ENCODE data around the gene TBC1D14. TPM values are rescaled to one million over a fixed set of nuclear protein-coding genes. Genes with fewer than 3 reads are reported as not detected.

The TBC1D14 gene
- total RNA-seq, 1 experiment from 2014 or later: 36.3 TPM

- intact Hi-C loops (cut with micrococcal nuclease; ENCODE audit: unreplicated experiment) (no loop called here), in situ Hi-C loops (cut with HindIII; ENCODE audit: low pct_unique_long_range_greater_than_20kb, low sequenced_read_pairs) (no loop called here)
- peaks cover 6% of the 10 kb centered on the region; the same call in 1 of the 2 replicates for H3K36me3 ChIP-seq (ENCODE audit: control insufficient read depth, insufficient read depth, low read length)
- H3K27me3 ChIP-seq (ENCODE audit: control insufficient read depth, insufficient read depth, low read length): no peaks in the 10 kb centered on the region
- TF ChIP-seq POLR2AphosphoS5 (IDR thresholded peaks at IDR 0.05; ENCODE audit: low read depth, low read length) (no peak), TCF7L2 (IDR thresholded peaks at IDR 0.05; ENCODE audit: low read depth, low read length) (no peak), SIN3A (IDR thresholded peaks at IDR 0.05; ENCODE audit: borderline replicate concordance, insufficient read depth, low read depth, low read length) (no peak)
- TF ChIP-seq, protein P1, sequence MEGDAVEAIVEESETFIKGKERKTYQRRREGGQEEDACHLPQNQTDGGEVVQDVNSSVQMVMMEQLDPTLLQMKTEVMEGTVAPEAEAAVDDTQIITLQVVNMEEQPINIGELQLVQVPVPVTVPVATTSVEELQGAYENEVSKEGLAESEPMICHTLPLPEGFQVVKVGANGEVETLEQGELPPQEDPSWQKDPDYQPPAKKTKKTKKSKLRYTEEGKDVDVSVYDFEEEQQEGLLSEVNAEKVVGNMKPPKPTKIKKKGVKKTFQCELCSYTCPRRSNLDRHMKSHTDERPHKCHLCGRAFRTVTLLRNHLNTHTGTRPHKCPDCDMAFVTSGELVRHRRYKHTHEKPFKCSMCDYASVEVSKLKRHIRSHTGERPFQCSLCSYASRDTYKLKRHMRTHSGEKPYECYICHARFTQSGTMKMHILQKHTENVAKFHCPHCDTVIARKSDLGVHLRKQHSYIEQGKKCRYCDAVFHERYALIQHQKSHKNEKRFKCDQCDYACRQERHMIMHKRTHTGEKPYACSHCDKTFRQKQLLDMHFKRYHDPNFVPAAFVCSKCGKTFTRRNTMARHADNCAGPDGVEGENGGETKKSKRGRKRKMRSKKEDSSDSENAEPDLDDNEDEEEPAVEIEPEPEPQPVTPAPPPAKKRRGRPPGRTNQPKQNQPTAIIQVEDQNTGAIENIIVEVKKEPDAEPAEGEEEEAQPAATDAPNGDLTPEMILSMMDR (IDR thresholded peaks at IDR 0.05): peak; percentile 59
- TF ChIP-seq, protein P2, sequence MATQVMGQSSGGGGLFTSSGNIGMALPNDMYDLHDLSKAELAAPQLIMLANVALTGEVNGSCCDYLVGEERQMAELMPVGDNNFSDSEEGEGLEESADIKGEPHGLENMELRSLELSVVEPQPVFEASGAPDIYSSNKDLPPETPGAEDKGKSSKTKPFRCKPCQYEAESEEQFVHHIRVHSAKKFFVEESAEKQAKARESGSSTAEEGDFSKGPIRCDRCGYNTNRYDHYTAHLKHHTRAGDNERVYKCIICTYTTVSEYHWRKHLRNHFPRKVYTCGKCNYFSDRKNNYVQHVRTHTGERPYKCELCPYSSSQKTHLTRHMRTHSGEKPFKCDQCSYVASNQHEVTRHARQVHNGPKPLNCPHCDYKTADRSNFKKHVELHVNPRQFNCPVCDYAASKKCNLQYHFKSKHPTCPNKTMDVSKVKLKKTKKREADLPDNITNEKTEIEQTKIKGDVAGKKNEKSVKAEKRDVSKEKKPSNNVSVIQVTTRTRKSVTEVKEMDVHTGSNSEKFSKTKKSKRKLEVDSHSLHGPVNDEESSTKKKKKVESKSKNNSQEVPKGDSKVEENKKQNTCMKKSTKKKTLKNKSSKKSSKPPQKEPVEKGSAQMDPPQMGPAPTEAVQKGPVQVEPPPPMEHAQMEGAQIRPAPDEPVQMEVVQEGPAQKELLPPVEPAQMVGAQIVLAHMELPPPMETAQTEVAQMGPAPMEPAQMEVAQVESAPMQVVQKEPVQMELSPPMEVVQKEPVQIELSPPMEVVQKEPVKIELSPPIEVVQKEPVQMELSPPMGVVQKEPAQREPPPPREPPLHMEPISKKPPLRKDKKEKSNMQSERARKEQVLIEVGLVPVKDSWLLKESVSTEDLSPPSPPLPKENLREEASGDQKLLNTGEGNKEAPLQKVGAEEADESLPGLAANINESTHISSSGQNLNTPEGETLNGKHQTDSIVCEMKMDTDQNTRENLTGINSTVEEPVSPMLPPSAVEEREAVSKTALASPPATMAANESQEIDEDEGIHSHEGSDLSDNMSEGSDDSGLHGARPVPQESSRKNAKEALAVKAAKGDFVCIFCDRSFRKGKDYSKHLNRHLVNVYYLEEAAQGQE (IDR thresholded peaks at IDR 0.05; ENCODE audit: insufficient read depth in 1 of 2, low read depth in 2 of 2, low read length in 1 of 2): no peak
- BruUV-seq (replicated peaks): no TSS peak
- DNase-seq (ENCODE audit: low read depth, low spot score) (no peak), ATAC-seq (peak; percentile 75)
- H3K27ac ChIP-seq (ENCODE audit: low read length): no peak overlapping the region
- CTCF ChIA-PET: interaction anchor here (0.5 to 0.6 kb wide), 2 partner anchors 189 to 214 kb away, joined by 3 to 5 read pairs; no protein-coding TSS in a partner anchor
- H3K4me3 ChIP-seq (ENCODE audit: low read depth in 2 of 2, low read length in 2 of 2): no peak overlapping the region
- H3K9me3 ChIP-seq (ENCODE audit: control insufficient read depth, insufficient read depth, low read depth, low read length): no peaks in the 10 kb centered on the region
- POLR2A ChIA-PET: no interaction called here
- no peaks in the 10 kb centered on the region for H3K4me1 ChIP-seq (ENCODE audit: control insufficient read depth, insufficient read depth, low read length)
Measured at GRCh38 chr4:6885953-6886557, 23.6 kb upstream of the TBC1D14 start.

DNA sequence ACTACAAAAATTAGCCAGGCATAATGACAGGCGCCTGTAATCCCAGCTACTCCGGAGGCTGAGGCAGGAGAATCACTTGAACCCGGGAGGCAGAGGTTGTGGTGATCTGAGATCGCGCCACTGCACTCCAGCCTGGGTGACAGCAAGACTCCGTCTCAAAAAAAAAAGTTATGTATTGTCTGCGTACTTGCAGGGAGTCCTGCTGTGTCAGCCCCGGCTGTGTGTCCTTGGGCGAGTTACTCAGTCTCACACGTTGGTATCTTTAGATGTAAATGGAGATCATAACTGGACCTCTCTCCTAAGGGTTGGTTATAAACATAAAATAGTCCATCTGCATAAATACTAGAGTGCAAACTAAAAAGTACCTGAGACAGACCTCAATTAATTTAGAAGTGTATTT is 22.7 kb upstream of the TBC1D14 start:
- no peaks in the 10 kb centered on the region for H3K27me3 ChIP-seq (ENCODE audit: control insufficient read depth, insufficient read depth, low read length)
- H3K36me3 ChIP-seq (ENCODE audit: control insufficient read depth, insufficient read depth, low read length): 0 out of 2 replicates have a peak, but pooled peaks cover 2% of the 10 kb centered on the region
- in situ Hi-C loops (cut with HindIII; ENCODE audit: low pct_unique_long_range_greater_than_20kb, low sequenced_read_pairs) (no loop called here), intact Hi-C loops (cut with micrococcal nuclease; ENCODE audit: unreplicated experiment) (no loop called here)
- H3K4me1 ChIP-seq (ENCODE audit: control insufficient read depth, insufficient read depth, low read length): no peaks in the 10 kb centered on the region
- no peak overlapping the region for H3K4me3 ChIP-seq (ENCODE audit: low read depth in 2 of 2, low read length in 2 of 2)
- ChIA-PET CTCF (no interaction called here), POLR2A (no interaction called here)
- BruUV-seq (replicated peaks): no TSS peak
- H3K27ac ChIP-seq (ENCODE audit: low read length): no peak overlapping the region
- ATAC-seq (no peak), DNase-seq (ENCODE audit: low read depth, low spot score) (no peak)
- no peaks in the 10 kb centered on the region for H3K9me3 ChIP-seq (ENCODE audit: control insufficient read depth, insufficient read depth, low read depth, low read length)
- TF ChIP-seq TCF7L2 (IDR thresholded peaks at IDR 0.05; ENCODE audit: low read depth, low read length) (no peak), POLR2AphosphoS5 (IDR thresholded peaks at IDR 0.05; ENCODE audit: low read depth, low read length) (no peak), SIN3A (IDR thresholded peaks at IDR 0.05; ENCODE audit: borderline replicate concordance, insufficient read depth, low read depth, low read length) (no peak)
- TF ChIP-seq, protein P2 (IDR thresholded peaks at IDR 0.05; ENCODE audit: insufficient read depth in 1 of 2, low read depth in 2 of 2, low read length in 1 of 2): no peak
- TF ChIP-seq, protein P1 (IDR thresholded peaks at IDR 0.05): no peak
